Stimulated activated CD8-positive, alpha-beta memory T cell treated with anti-CD3 and anti-CD28 coated beads, Interleukin-15, amount 100 ng/mL, for 4 hours (primary cell): ENCODE results near the gene ASS1.
A peak's percentile ranks its signal among the peaks of the same experiment; 100 is the strongest.

ENCODE experiments used
- DNase-seq, 2 donors: peaks; one replicate each; pipeline ENCODE4 v3.0.0-alpha.2; 2020; ENCODE audit warnings: low read depth in 2 of 2

ASS1 gene

GRCh38 chr9:130454096-130454811 lies 9.5 kb downstream of the ASS1 start:
- no peak for DNase-seq

GRCh38 chr9:130454812-130455325 lies 10.1 kb downstream of the ASS1 start:
- DNase-seq: no peak

DNA sequence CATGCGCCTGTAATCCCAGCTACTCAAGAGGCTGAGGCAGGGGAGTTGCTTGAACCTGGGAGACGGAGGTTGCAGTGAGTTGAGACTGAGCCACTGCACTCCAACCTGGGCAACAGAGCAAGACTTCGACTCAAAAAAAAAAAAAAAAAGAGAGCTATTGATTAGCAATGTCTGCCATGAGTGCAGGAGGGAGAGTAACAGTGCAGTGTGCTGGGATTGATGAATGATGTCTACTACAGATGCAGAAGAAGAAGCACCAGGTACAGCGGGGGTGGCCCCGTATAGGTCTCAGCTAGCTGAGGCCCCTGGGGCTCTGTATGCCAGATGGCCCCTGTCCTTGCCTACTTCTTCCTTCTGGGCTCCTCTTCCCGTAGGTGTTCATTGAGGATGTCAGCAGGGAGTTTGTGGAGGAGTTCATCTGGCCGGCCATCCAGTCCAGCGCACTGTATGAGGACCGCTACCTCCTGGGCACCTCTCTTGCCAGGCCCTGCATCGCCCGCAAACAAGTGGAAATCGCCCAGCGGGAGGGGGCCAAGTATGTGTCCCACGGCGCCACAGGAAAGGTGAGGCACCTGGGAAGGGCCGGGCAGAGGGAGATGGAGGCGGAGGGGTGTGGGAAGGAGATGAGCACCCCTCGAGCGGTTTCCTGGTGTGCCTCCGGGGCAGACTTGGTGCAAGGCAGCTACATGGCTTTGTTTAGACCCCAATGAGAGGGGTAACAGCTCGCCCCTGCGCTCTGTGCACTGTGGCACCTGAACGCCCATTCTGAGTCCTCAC lies 13.5 kb downstream of the ASS1 start:
- no peak for DNase-seq

- no peak for DNase-seq
Observed at GRCh38 chr9:130458804-130459067, 14.0 kb downstream of the ASS1 start.

- DNase-seq: no peak
Observed at GRCh38 chr9:130459151-130459550, 14.4 kb downstream of the ASS1 start.

- no peak for DNase-seq
Observed at GRCh38 chr9:130459941-130460669, 15.3 kb downstream of the ASS1 start.

GRCh38 chr9:130461218-130461630 lies 16.5 kb downstream of the ASS1 start:
- DNase-seq: peak; percentile 16 to 23

- no peak for DNase-seq
Observed at GRCh38 chr9:130461731-130462130, 17.0 kb downstream of the ASS1 start.

DNA sequence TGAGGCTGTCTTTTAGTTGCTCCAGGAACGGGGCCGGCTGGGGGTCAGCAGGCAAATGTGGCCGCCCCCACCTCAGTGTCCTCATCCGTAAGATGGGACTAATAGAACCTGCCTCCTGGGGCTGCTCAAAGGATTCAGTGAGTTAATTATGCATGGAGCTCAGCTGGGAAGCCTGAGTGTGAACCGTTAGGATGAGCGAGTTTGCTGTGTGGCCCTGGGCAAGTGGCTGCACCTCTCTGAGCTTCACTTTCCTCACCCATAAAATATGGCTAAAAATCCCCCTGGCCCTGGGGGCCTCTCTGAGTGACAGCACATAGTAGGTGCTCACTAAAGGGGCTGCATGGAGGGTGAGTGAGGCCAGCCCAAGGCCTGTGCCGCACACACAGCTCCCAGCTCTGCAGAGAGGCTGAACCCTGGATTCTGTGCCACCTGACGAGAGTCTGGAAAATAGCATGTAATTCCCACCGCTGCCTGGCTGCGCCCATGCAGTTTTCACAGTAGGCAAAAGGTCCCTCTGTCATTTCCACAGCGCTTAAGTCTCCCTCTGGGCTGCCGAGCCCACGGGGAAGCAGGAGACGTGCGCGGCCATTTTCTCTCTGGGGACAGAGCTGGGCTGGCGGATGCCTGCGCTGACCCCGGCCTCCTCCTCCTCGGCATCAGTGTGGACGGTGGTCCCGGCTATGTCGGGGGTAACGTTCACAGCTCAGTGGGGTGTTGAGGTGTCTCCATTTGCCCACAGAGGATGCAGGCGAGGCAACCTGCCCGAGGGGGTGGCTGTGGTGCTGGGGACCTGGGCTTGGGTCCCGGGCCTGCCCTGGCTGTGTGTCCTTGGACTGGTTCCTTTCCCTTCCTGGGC lies 18.2 kb downstream of the ASS1 start:
- no peak for DNase-seq

GRCh38 chr9:130463763-130464745 lies 19.3 kb downstream of the ASS1 start:
- no peak for DNase-seq

- DNase-seq: no peak
Observed at GRCh38 chr9:130465383-130466096, 20.8 kb downstream of the ASS1 start.

DNA sequence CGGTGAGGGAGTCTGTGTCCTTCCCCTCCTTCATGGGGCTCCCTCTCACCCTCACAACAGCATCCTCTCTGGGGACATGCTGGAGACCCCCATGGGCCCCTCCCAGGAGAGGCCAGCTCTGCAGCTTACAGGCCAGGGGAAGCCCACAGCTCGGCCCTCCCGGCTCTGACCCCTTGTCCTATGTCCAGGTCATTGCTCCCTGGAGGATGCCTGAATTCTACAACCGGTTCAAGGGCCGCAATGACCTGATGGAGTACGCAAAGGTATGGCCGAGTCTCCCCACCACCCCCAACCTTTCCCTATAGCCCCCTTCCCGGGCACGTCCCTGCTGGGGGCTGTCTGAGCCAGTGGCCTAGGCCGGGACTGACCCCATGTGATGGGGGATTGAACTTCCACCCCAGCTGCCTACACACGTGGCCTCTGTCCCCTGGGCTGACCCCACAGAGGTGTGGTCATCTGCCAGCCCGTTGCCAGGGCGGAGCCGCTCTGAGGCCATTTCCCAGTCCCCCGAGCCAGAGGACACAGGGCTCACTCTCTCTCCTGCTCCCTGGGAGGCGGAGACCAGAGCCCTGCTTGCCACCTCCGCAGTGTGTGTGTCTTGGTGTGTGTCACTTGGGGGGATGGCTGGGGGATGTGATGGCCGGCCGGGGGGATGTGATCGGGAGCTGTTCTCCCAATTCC lies 21.9 kb downstream of the ASS1 start:
- no peak for DNase-seq

DNA sequence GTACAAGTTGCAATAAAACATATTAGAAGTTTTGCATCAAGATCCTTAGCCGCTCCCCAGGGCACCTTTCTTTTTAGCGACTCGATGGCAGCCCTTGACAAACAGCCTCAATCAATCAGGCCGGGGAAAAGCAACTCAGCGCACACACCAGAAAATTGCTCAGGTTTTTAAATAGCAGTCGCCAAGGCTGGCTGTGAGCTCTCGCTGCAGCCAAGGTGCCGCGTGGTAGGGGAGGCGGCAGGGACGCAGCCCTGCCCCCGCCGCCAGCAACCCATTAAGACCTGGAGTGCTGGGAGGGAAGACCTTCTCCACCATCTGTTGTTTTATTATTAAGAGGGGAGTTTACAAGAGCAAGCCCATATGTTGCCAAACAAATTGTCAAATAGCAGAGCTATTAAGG lies 22.6 kb downstream of the ASS1 start:
- DNase-seq: no peak

- DNase-seq: no peak
Observed at GRCh38 chr9:130468566-130468965, 23.8 kb downstream of the ASS1 start.

GRCh38 chr9:130470269-130470668 lies 25.5 kb downstream of the ASS1 start:
- no peak for DNase-seq

- DNase-seq: no peak
Observed at GRCh38 chr9:130470950-130471349, 26.2 kb downstream of the ASS1 start.

DNA sequence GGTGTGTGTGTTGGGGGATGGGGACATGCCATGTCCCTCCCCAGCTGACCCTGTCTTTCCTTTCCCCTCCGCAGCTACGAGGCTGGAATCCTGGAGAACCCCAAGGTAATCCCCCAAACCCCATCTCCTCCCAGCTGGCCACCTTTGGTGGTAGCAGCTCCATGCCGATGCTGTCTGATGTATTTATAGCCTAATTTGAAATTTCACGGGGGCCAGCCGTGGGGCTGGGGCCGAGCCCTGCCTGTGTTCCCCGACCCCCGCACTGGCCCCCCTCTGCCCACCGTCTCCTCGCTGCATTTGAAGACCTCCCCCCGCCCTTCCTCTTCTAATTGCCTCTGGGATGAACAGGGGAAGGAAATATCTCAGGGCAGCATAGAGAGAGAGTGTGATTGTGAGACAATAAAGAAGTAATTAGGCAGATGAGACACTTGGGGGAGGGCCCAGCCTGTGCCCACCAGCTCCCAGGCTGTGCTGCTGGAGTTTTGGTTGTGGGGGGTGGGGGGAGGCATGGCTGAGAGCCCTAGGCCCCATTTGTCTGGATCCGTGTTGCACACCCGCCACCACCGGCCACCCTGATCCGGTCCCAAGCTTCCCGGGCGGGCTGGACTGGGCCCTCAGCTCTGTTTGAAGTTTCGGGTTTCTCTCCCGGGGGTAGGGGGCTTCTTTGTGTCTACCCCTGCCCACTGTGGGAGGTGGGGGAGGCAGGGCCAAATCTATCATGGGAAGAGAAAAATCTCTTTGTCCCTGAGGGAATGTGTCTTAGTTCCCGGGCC lies 26.8 kb downstream of the ASS1 start:
- DNase-seq: no peak

GRCh38 chr9:130472184-130472705 lies 27.5 kb downstream of the ASS1 start:
- no peak for DNase-seq
